IPS-15b (cell line): ENCODE results near the gene FOXB1.

Source experiments
- H3K27me3 ChIP-seq: one replicate; pipeline ENCODE4 v1.6.1; 2013; ENCODE audit warnings: low read length; ENCODE audit not compliant: control insufficient read depth, insufficient read depth
- H3K36me3 ChIP-seq: one replicate; pipeline ENCODE4 v1.6.1; 2013; ENCODE audit warnings: low read length; ENCODE audit not compliant: control insufficient read depth, insufficient read depth
- H3K4me1 ChIP-seq: one replicate; pipeline ENCODE4 v1.6.1; 2013; ENCODE audit warnings: mild to moderate bottlenecking, low read length; ENCODE audit not compliant: control insufficient read depth, insufficient read depth
- H3K4me3 ChIP-seq: one replicate; pipeline ENCODE4 v1.5.1; 2013; ENCODE audit warnings: low read depth, low read length
- H3K9ac ChIP-seq: one replicate; pipeline ENCODE4 v1.6.1; 2013; ENCODE audit warnings: low read depth, mild to moderate bottlenecking, low read length
- H3K9me3 ChIP-seq: one replicate; pipeline ENCODE4 v1.6.1; 2013; ENCODE audit warnings: mild to moderate bottlenecking, low read length; ENCODE audit not compliant: control insufficient read depth, insufficient read depth

Gene FOXB1

GRCh38 chr15:60000113-60000823 lies 3.8 kb upstream of the FOXB1 start:
- H3K9ac ChIP-seq: no peak overlapping the region
- no peaks in the 10 kb centered on the region for H3K36me3 ChIP-seq
- peaks cover 19% of the 10 kb centered on the region for H3K4me1 ChIP-seq
- no peaks in the 10 kb centered on the region for H3K9me3 ChIP-seq
- peaks cover 72% of the 10 kb centered on the region for H3K27me3 ChIP-seq
- H3K4me3 ChIP-seq: peak overlapping the region; percentile 75

DNA sequence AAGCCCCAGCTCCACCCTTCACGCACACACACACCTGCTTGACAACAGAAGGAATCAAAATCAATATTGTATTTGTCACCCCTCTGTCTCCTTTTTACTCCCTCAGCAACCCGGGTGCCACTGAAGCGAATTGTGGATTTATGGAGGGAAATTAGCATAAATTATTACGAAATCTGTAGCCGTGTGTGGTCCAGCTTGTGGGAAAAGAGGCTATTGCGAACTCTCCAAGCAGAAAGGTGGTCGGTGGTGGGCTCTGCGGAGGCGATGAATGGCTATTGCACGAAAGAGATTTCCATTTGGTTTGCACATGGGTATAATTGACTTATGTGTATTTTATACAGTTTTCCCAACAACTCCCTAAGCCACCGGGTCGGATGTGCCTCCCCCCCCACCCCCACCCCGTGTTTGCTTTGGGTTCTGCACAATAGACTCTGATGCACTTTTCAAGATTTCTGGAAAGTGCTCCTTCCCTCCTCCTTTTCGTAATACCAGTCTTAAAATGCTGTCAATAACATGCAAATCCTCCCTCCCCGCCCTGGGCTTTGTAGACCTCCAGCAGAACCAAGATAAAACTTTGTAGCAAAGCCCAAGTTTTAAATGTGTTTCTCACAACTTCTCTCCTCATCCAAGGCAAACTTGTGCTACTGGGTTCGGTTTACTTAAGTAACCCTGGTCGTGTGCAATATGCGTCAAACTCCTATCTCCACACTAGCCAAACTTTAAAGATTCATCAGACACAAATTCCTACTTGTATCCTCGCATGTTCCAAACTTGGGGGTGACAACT lies 3.1 kb upstream of the FOXB1 start:
- Histone ChIP-seq H3K4me3 (peak overlapping the region; percentile 75), H3K36me3 (no peaks in the 10 kb centered on the region), H3K27me3 (peaks cover 77% of the 10 kb centered on the region), H3K9ac (no peak overlapping the region), H3K4me1 (peaks cover 19% of the 10 kb centered on the region), H3K9me3 (no peaks in the 10 kb centered on the region)

DNA sequence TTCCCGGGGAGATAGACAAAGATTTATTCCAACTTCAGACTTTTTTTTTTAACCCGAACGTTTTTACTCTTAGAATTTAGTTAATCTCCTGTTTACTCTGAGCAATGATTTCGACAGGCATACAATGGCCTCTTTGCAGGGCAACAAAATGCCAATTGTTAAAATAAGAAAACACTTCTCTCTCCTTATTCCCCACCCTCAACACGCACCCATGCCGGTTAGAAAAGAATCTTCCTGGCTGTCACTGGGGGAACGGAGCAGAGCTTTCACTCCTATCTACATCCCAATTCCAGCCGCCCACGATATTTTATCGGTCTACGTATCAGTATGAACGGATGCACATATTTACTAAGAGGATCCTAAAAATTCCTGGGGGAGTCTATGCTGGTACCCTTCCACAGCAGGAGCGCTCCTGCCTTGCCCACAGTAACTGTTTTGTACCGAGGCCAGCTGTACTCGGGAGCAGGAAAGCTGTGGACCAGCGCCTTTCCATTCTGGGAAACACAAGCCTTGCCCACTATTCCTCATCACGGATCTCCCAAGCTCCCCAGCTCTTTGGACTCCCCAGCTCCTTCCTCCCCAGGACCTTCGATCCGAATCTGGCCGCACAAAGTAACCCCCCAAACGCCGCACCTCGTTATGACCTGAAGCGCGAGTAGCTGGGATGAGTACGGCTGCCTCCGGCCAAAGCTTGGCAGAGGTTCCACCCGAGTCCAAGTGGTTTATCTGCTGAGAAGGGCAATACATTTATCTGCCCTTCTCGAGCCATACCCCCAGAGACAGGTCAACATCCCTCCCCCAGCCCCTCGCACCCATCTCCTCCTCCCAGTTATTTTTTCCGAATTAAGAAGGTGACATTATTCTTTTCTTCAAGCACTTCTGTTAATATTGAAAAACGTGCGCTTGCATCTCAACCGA lies 2.2 kb upstream of the FOXB1 start:
- Histone ChIP-seq H3K36me3 (no peaks in the 10 kb centered on the region), H3K4me1 (peaks cover 20% of the 10 kb centered on the region), H3K4me3 (peak overlapping the region; percentile 75), H3K27me3 (peaks cover 74% of the 10 kb centered on the region), H3K9me3 (no peaks in the 10 kb centered on the region), H3K9ac (no peak overlapping the region)

DNA sequence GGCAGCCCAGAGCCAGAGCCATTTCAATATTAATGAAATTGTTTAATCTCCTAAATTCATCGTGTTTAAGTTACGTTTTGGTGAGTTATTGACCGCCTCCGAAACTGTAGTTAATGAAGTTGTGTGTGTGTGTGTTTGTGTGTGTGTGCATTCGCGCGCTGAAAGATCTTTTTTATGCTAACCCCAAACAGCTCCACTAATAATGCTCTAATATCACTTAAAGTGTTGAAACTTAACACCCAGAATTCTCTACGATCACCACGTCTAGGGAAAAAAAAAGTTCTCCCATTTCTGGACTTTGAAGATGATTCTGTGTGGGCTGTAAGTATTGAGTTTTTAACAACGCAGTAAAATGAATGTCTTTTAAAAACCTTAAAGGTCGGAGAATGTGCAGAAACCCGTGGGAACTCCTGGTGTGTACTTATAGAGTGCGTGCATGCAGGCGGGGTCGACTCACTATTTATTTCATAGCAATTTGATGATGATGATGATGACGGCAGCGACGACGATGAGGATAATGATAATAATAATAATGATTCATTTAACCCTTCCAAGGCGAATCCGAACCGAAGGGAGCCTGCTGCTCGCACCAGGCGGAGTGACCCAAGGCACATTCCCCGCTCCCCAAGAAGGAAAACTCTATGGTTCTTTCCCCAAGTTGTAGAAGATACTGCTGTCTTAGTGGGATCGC lies 1.4 kb upstream of the FOXB1 start:
- Histone ChIP-seq H3K36me3 (no peaks in the 10 kb centered on the region), H3K4me3 (peak overlapping the region; percentile 75), H3K4me1 (peaks cover 23% of the 10 kb centered on the region), H3K27me3 (peaks cover 76% of the 10 kb centered on the region), H3K9ac (no peak overlapping the region), H3K9me3 (no peaks in the 10 kb centered on the region)

DNA sequence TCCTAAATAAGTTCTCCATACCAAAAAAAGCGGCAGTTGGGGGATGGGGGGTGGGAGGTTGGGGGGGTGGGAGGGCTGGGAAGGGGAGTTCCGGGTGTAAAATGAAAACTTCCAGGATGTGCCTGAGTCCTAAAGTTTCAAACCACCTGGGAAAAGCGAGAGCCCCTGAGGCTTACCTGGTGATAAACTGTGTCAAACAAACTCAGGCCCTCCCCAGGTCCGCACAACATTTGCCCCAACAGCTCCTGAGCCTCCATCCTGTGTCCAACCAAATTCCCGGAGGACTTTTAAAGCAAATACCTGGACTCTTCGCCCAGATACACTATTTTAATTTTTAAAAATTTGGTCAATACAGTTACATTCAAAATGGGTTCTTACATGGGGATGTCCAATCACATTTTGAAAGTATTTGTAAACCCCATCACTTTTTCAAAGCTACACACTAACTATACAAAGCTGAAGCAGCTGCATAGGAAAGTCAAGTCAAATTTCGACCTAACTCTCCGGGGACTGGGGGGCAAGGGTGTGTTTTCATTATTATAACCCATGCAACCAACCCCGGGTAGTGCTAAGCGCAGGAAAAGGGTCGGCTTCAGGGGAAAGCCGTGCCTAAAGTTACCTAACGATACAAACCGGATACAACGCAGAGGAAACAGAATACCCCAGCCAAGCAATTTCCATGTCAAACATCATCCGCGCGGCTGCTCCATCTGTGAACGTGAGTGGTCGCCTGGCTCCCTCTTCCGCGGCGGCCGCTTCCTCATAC lies 685 bp upstream of the FOXB1 start:
- peaks cover 22% of the 10 kb centered on the region for H3K4me1 ChIP-seq
- peaks cover 74% of the 10 kb centered on the region for H3K27me3 ChIP-seq
- H3K4me3 ChIP-seq: peak overlapping the region; percentile 75

GRCh38 chr15:60004846-60005351 lies 788 bp downstream of the FOXB1 start:
- peaks cover 64% of the 10 kb centered on the region for H3K27me3 ChIP-seq
- H3K9ac ChIP-seq: no peak overlapping the region
- H3K36me3 ChIP-seq: no peaks in the 10 kb centered on the region
- peaks cover 31% of the 10 kb centered on the region for H3K4me1 ChIP-seq
- H3K4me3 ChIP-seq: peak overlapping the region; percentile 75
- H3K9me3 ChIP-seq: no peaks in the 10 kb centered on the region

More for the DNA sequence above, 685 bp upstream of the FOXB1 start:
- Histone ChIP-seq H3K9ac (peak overlapping the region; percentile 62), H3K9me3 (no peaks in the 10 kb centered on the region), H3K36me3 (no peaks in the 10 kb centered on the region)

DNA sequence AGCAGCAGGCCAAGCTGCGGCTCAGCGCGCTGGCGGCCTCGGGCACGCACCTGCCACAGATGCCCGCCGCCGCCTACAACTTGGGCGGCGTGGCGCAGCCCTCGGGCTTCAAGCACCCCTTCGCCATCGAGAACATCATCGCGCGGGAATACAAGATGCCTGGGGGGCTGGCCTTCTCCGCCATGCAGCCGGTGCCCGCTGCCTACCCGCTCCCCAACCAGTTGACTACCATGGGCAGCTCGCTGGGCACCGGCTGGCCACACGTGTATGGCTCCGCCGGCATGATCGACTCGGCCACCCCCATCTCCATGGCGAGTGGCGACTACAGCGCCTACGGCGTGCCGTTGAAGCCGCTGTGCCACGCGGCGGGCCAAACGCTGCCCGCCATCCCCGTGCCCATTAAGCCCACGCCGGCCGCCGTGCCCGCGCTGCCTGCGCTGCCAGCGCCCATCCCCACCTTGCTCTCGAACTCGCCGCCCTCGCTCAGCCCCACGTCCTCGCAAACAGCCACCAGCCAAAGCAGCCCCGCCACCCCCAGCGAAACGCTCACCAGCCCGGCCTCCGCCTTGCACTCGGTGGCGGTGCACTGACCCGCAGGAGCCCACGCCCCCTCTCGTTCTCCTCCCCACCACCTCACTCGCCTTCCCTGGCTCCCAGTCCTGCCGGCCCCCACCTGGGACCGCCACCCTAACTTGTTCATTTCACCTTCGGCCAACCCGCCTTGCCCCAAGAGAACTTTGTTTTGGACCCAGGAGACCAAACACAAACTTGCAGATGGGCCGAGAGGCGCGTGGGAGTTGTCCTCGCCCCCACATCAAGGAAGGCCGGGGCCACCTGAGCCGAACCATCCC lies 1.5 kb downstream of the FOXB1 start:
- Histone ChIP-seq H3K36me3 (no peaks in the 10 kb centered on the region), H3K9ac (peak overlapping the region; percentile 18), H3K9me3 (no peaks in the 10 kb centered on the region), H3K27me3 (peaks cover 57% of the 10 kb centered on the region), H3K4me1 (peaks cover 35% of the 10 kb centered on the region), H3K4me3 (peak overlapping the region; percentile 75)

GRCh38 chr15:60006203-60006862 lies 2.2 kb downstream of the FOXB1 start:
- Histone ChIP-seq H3K4me1 (peaks cover 41% of the 10 kb centered on the region), H3K9me3 (no peaks in the 10 kb centered on the region), H3K9ac (no peak overlapping the region), H3K4me3 (peak overlapping the region; percentile 75), H3K27me3 (peaks cover 50% of the 10 kb centered on the region), H3K36me3 (no peaks in the 10 kb centered on the region)

DNA sequence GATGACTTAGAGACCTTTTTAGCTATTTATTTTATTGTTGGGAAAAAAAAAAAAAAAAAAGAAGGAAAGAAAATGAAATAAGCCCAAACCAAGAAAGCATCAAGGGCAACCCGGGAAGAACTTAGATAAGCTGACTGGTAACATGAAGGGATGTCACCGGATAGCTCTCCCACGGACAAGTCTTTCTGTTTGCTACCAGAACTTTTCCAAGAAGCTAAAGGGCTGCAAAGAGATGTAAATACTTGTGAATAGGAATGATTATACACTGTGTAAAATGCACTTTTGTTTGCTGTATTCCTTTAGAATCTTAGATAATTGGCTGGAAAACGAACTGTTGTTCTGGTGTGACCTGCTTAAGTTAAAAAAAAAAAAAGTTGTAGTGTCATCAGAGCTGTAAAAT lies 2.8 kb downstream of the FOXB1 start:
- peaks cover 45% of the 10 kb centered on the region for H3K4me1 ChIP-seq
- no peak overlapping the region for H3K9ac ChIP-seq
- H3K27me3 ChIP-seq: peaks cover 45% of the 10 kb centered on the region
- H3K4me3 ChIP-seq: peak overlapping the region; percentile 75
- H3K9me3 ChIP-seq: no peaks in the 10 kb centered on the region
- H3K36me3 ChIP-seq: no peaks in the 10 kb centered on the region
